ENCODE data around the gene LRRC45.
A peak's percentile ranks its signal among the peaks of the same experiment; 100 is the strongest.

Gene LRRC45

GRCh38 chr17:82050761-82051641 lies 27.9 kb downstream of the LRRC45 start:
- TF ChIP-seq ZC3H10 (CRISPR knock-in tag; IDR thresholded peaks at IDR 0.05) (no peak), TSHZ2 (CRISPR knock-in tag; IDR thresholded peaks at IDR 0.05) (peak; percentile 21; the same call in 1 of the 2 replicates)
- peak; percentile 10; the same call in 2 of the 3 replicates for ATAC-seq

GRCh38 chr17:82051776-82052637 lies 28.9 kb downstream of the LRRC45 start, which contains the start of the genes GPS1 and RFNG:
Gene GPS1, plus strand, starts transcription at chr17:82051898. Its CDS starts 34 bp downstream, at chr17:82051932.
Gene RFNG, minus strand, starts transcription at chr17:82051811. Its CDS starts 45 bp downstream, at chr17:82051766.
- TF ChIP-seq BACH2 (CRISPR knock-in tag; IDR thresholded peaks at IDR 0.05; ENCODE audit: borderline replicate concordance), result no peak
- peak; percentile 65 for ATAC-seq

DNA sequence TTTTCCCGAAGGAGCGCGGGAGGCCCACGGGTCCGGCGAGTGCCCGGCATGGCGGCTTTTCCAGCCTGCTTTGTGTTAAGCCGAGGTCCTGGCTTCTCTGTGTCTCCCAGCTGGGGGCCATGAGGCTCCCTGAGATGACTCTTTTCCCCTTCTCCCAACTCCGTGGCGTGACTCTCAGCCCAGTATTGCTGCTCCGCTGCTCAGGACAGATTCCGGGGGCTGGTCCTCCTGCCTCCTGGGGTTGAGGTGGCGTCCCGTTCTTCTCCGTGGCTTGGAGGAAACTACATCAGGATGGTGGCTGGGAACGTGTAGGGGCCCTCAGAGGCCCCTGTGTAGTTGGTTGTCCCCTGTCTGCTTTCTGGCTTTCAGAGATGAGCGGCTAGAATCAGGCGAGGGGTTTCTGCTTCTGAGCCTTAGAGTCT lies 29.5 kb downstream of the LRRC45 start:
- no peak for TF ChIP-seq PATZ1 (CRISPR knock-in tag; IDR thresholded peaks at IDR 0.05; ENCODE audit: borderline replicate concordance)
- no peak for TF ChIP-seq ZFP3 (CRISPR knock-in tag; IDR thresholded peaks at IDR 0.05)
- no peak for TF ChIP-seq ZNF565 (CRISPR knock-in tag; conservative IDR thresholded peaks at IDR 0.05; ENCODE audit: low read depth)
- TF ChIP-seq RARB (CRISPR knock-in tag; IDR thresholded peaks at IDR 0.05), result no peak
- TF ChIP-seq, protein P1, sequence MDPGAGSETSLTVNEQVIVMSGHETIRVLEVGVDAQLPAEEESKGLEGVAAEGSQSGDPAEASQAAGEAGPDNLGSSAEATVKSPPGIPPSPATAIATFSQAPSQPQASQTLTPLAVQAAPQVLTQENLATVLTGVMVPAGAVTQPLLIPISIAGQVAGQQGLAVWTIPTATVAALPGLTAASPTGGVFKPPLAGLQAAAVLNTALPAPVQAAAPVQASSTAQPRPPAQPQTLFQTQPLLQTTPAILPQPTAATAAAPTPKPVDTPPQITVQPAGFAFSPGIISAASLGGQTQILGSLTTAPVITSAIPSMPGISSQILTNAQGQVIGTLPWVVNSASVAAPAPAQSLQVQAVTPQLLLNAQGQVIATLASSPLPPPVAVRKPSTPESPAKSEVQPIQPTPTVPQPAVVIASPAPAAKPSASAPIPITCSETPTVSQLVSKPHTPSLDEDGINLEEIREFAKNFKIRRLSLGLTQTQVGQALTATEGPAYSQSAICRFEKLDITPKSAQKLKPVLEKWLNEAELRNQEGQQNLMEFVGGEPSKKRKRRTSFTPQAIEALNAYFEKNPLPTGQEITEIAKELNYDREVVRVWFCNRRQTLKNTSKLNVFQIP (CRISPR knock-in tag; IDR thresholded peaks at IDR 0.05; ENCODE audit: borderline replicate concordance, low read depth), result no peak
- TF ChIP-seq TSHZ2 (CRISPR knock-in tag; IDR thresholded peaks at IDR 0.05), result no peak
- no peak for TF ChIP-seq TOX (CRISPR knock-in tag; IDR thresholded peaks at IDR 0.05; ENCODE audit: borderline replicate concordance)
- ATAC-seq, result peak; percentile 1

DNA sequence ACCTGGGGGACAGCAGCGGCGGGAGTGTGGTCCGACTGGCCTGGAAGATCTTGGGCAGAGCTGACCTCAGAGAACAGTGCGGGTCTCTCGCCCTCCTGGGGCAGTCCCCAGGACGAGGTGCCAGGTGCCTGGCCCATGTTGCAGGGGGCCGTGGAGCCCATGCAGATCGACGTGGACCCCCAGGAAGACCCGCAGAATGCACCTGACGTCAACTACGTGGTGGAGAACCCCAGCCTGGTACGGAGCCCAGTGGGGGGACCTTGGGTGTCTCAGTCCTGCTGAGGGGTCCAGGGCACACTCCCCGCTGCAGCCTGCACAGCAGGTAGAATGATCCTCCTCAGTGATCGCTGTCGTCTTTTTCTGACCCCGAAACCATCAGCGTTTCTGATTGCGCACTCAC lies 30.0 kb downstream of the LRRC45 start:
- no peak for ATAC-seq
- TF ChIP-seq BACH2 (CRISPR knock-in tag; IDR thresholded peaks at IDR 0.05; ENCODE audit: borderline replicate concordance) (no peak), CSRNP3 (CRISPR knock-in tag; IDR thresholded peaks at IDR 0.05) (no peak), ISL1 (CRISPR knock-in tag; IDR thresholded peaks at IDR 0.05) (no peak), GLIS3 (CRISPR knock-in tag; IDR thresholded peaks at IDR 0.05) (no peak), ARNTL (CRISPR knock-in tag; IDR thresholded peaks at IDR 0.05; ENCODE audit: borderline replicate concordance, low read depth) (no peak), TOX (CRISPR knock-in tag; IDR thresholded peaks at IDR 0.05; ENCODE audit: borderline replicate concordance) (no peak), PPARA (CRISPR knock-in tag; IDR thresholded peaks at IDR 0.05; ENCODE audit: borderline replicate concordance) (no peak), TSHZ2 (CRISPR knock-in tag; IDR thresholded peaks at IDR 0.05) (no peak), ZNF8 (CRISPR knock-in tag; IDR thresholded peaks at IDR 0.05) (no peak), CSDC2 (CRISPR knock-in tag; IDR thresholded peaks at IDR 0.05) (no peak), ZFP30 (CRISPR knock-in tag; IDR thresholded peaks at IDR 0.05) (no peak), SNAI2 (CRISPR knock-in tag; IDR thresholded peaks at IDR 0.05) (no peak), ESRRG (CRISPR knock-in tag; IDR thresholded peaks at IDR 0.05) (no peak)
